GM08714 (cell line): ENCODE measurements around the gene RBM47.
"Not testable (repeated sequence)": the region's sequence is repeated elsewhere in the genome, so short reads cannot be mapped to it uniquely, and the experiment has no call there.

Source experiments
- H3K4me3 ChIP-seq: fragments of 200-500 bp; sonication (Bioruptor generic); 2 replicates; pipeline ENCODE4 v1.5.1; 2014; ENCODE audit warnings: mild to moderate bottlenecking, low read length, inconsistent platforms
- ZNF274 ChIP-seq: IDR thresholded peaks from 2 replicates; pipeline ENCODE4 v1.6.1; 2012; ENCODE audit warnings: mild to moderate bottlenecking, low read depth, low read length

RBM47 gene

DNA sequence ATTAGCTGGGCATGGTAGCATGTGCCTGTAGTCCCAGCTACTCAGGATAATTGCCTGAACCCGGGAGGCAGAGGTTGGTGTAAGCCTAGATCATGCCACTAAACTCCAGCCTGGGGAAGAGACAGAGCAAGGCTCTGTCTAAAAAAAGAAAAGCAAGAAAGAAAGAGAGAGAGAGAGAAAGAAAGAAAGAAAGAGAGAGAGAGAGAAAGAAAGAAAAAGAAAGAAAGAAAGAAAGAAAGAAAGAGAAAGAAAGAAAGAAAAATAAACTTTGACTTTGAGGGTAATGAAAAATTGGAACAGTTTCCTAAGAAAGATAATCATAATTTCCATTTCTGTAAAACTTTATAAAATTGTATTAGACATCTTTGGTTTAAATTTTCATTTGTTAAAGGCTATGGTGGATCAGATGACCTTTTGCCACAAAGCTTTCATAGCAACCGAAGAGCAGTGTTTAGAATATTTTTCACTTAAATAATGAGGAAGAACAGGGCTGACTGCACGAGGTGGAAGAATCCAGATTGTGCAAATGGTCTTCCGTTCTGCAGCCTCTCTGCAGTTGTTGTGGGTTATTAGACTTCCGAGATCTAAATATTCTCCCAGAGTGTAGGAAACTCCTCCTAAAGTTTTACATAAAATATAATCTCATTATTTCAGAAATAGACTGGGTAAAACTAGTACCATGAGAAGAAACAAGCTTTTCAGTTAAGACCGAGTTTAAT, 55.9 kb downstream of the RBM47 start:
- no peak overlapping the region; the same call in 1 of the 2 replicates for H3K4me3 ChIP-seq
- TF ChIP-seq ZNF274, result no peak

DNA sequence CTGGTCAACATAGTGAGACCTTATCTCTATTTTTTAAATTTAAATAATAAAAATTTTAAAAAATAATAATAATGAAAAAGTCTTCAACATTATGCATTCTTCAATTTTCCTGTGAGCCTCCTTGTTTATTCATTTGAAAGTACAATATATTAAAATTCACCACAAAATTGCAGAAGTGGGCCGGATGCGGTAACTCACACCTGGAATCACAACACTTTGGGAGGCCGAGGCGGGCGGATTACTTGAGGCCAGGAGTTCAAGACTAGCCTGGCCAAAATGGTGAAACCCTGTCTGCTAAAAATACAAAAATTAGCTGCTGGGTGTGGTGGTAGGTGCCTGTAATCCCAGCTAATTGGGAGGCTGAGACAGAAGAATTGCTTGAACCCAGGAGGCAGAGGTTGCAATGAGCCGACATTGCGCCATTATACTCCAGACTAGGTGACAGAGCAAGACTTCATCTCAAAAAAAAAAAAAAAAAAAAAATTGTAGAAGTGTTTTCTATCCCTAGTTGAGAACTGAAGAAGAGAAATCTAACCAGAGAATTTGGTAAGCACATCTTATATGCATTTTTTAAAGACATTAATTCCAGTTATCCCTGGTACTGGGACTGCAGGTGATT, 56.9 kb downstream of the RBM47 start:
- no peak for TF ChIP-seq ZNF274
- no peak overlapping the region for H3K4me3 ChIP-seq

DNA sequence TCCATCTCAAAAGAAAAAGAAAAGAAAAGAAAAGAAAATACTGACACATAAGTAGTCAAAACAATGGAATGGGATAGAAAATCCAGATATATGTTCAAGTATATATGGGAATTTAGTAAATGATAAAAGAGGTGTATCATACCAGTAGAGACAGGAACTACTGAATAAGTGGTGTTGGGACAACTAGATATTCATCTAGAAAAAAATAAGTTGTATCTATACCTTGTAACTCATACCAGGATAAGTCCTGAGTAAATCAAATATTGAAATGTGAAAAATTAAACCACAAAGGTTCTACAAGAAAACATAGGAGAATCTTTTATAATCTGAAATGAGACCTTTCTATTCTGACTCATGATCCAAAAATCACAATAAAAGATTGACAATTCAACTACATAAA, 58.5 kb downstream of the RBM47 start:
- no peak for TF ChIP-seq ZNF274
- H3K4me3 ChIP-seq, result no peak overlapping the region

DNA sequence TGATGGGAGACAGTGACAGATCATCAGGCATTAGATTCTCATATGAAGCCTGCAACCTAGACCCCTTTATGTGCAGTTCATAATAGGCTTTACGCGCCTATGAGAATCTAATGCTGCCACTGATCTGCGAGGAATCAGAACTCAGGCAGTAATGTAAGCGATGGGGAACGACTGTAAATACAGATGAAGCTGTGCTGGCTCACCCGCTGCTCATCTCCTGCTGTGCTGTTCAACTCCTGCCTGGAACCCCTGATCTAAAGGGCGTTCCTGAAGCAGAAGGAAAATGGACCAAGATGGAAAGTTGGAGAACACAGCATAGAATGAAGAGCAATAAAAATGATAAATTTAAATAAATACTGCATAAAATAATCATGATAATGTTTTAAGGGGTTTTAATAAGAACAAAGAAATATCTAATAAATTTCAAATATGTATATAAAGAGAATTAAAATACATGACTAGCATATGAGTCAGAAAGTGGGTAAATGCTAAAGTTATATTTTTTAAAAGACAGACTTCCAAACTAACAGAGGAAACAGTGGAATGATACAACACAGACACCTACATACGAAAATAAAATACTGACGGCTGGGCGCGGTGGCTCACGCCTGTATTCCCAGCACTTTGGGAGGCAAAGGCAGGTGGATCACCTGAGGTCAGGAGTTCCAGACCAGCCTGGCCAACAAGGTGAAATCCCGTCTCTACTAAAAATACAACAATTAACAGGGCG, 59.2 kb downstream of the RBM47 start:
- no peak for TF ChIP-seq ZNF274
- no peak overlapping the region for H3K4me3 ChIP-seq

DNA sequence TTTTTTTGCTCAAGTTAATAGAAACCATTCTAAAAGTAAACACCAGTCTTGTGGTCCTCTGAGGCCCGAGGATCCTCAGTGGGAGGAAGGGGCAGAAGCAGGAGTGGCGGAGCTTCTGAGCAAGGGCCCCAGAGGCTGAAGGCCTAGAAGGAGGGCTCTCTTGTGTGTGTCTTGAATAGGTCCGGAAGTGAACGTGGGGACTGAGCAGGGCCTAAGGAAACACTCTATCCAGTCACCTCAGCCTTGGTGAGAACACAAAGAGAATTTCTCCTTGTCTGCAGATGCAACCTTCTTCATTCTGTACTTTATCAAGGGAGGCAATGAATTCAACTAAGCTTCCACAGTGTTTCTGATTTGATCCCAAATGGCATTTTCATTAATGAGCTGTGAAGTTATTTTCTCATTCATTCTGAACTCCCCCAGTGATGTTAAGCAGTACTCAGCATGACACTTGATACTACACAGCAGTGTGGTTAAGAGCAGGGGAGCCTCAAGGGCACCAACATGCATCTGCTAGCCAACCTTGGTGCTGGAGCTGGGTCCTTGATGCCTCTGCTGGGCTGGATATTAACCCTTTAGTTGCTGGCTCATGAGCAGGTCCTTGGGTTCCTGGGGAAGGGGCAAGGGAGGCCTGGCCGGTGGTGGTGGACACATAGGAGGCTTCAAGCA, 64.7 kb downstream of the RBM47 start:
- TF ChIP-seq ZNF274, result no peak

DNA sequence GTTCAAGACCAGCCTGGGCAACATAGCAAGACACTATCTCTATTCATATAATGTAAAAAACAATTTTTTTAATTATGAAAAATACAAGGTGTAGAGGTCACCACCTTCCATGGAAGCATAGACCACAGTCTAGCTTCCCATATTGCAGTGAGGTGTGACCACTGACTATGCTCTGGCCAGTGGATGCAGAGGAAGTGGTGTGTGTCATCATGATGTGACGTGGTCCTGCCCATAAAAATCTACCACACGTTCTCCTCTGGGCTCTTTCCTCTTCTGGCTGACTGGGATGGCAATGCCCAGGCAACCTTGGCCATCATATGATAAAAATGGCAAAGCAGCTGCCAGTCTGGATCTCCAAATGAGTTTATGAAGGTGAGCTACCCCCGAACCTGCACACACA, 65.7 kb downstream of the RBM47 start:
- no peak overlapping the region for H3K4me3 ChIP-seq
- TF ChIP-seq ZNF274, result no peak

More for the DNA sequence above, 64.7 kb downstream of the RBM47 start:
- no peak overlapping the region for H3K4me3 ChIP-seq

DNA sequence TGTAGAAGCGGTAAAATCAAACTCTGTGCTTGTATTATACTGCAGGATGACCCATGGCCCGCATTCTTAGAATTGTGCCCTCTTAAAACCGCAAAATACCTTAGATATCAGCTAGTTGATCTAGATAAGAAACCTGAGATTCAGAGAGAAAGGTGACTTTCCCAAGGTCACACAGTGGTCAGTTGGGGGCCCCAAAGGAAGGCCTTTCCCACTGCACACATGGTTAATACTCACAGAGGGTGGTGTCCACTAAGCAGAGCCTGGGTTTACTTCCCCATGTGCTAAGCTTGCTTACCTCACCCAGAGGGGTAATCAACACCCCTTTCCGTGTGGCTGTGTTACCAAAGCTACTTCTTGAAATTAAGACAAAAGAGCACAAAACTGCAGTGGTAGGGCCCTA, 66.3 kb downstream of the RBM47 start:
- no peak overlapping the region for H3K4me3 ChIP-seq
- TF ChIP-seq ZNF274, result no peak

DNA sequence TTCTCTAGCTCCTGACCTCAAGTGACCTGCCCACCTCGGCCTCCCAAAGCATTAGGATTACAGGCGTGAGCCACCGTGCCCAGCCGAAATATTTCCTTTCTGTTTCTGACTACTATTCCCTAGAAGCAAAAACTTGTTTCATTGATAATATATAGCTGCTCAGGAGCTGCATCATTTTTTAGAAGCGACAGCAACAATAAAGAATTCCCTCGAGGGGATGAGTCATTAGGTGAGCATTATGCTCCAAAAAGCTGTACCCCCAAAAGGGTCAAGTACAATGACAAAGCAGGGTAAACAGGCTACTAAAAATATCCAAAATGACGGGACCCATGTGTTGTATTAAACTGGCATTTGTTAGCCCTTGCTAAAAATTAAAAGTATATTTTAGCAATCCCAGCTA, 67.0 kb downstream of the RBM47 start:
- no peak for TF ChIP-seq ZNF274

DNA sequence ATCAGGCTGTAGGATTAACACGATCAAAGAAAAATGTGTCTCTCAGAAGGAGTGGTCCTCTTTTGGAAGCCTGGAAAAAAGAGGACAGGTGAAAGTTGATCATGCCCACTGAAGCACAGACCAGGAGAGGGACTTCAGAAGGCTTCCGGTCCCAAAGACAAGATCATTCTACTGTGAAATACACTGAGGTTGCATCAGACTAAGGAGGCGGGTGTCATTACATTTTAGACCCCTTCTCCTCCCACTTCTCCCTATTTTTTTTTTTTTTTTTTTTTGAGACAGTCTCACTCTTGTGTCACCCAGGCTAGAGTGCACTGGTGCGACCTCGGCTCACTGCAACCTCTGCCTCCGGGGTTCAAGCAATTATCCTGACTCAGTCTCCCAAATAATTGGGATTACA, 67.5 kb downstream of the RBM47 start:
- no peak for TF ChIP-seq ZNF274
- H3K4me3 ChIP-seq, result no peak overlapping the region

More for the DNA sequence above, 67.0 kb downstream of the RBM47 start:
- H3K4me3 ChIP-seq, result no peak overlapping the region

DNA sequence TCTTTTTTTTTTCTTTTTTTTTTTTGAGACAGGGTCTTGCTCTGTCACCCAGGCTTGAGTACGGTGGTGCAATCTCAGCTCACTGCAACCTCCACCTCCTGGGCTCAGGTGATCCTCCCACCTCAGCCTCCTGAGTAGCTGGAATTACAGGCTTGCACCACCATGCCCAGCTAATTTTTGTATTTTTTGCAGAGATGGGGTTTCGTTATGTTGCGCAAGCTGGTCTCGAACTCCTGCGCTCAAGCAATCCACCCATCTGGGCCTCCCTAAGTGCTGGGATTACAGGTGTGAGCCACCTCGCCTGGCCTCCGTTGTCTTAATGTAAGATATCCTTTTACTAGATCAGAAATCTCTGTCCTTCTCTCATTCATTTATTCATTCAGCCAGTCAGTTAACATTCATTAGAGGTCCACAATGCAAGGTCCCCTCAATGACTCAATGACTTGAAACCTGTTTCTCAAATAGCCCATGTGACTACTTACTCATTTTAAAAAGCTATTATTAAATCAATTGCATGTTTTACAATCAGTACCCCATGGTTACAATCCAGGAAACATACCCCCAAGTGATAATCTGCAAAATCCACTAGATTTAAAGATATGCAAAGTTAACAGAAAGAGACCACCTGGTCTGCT, 68.0 kb downstream of the RBM47 start:
- not testable (repeated sequence) for H3K4me3 ChIP-seq

DNA sequence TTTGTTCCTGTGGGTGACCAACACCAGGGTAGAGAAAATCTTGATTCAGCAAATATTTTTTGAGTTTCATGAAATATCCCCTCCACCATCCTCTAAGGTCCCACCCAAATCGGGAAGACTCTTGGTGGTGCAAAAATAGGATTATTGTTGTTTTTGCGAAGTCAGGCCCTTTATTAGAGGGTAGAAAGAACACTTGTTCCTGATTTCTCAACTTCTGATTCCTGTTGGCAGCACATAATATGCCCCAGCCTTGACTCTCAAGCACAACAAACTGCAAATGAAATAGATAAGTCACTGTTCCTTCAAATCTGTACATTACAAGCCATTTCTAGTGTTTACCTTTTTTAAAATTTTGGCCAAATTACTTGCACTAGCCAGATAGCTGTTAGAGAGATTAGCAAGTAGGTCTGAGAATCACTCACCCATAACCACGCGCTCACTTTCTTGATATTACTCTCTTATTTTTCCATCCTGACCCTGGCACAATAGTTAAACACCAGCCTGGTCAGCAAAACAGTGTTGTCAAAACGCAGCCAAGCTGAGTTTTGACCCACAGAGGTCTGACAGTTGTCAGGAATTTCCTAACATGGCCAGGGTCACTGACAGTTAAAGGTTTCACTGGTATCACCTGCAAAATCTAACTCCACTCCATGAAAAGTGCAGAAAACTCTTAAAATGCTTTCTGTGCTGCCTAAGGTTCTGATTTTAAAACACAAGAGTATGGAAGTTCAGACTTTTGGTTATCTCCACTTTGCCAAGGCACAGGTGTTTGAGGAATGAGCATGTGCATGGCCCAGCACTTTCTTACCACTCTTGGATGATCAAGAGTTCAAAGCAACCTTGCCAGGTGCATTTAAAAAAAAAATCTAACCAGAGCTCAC, 69.8 kb downstream of the RBM47 start:
- no peak for TF ChIP-seq ZNF274
- H3K4me3 ChIP-seq, result no peak overlapping the region; the same call in 1 of the 2 replicates

DNA sequence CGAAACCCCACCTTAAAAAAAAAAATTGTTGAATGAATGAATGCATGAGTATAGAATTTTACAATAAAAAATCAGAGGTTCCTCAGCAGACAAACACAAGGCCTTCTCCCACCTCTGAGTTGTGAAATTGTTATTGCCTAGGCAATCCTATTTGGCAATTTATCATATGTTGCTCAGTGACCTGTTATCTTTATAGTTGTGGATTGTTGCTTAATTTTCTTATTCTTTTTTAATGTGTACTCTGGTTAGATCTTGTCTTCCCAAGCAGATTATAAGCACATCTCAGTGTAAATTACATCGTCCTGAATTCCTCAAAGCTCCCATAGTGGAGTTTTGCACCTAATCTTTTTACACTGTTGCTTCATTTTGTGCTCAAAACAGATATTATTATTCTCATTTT, 71.9 kb downstream of the RBM47 start:
- no peak for TF ChIP-seq ZNF274
- no peak overlapping the region for H3K4me3 ChIP-seq

DNA sequence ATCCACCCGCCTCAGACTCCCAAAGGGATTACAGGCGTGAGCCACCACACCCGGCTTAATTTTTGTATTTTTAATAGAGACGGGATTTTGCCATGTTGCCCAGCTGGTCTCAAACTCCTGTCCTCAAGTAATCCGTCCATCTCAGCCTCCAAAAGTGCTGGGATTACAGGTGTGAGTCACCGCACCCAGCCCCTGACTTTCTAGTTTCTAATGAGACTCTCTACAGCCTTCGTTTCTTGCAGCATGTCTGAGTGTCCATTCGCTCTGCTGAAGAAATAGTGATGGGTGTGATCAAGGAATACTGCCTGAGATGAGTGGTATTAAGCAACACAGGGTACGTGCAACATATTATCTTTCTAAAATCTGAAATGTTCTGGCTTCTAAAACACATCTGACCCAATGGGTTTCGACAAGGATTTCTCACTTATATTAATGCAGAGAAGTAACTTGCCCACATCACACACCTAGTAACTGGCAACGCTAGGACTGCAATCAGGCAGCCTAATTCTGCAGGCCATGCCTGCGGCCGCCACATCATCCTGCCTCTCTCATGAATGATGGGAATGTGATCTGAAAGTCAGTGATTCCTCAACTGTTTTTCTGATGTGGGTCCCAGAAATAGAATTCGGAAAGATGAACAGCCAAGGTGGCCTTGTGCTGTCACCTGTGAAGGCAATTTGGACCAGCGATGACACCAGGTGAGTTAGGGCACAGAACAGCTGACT, 74.3 kb downstream of the RBM47 start:
- no peak for TF ChIP-seq ZNF274
- H3K4me3 ChIP-seq, result no peak overlapping the region

DNA sequence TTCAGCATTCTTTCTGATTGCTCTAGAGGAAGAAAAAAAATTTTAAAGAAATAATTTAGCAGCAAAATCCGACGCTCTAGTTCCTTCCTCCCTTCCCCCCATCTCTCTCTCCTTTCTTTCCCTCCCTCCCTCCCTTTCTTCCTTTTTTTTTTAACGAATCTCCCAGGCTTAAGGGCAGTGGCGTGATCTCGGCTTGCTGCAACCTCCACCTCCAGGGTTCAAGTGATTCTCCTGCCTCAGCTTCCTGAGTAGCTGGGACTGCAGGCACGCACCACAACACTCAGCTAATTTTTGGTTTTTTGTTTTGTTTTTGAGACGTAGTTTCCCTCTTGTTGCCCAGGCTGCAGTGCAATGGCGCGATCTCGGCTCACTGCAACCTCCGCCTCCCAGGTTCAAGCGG, 75.0 kb downstream of the RBM47 start:
- not testable (repeated sequence) for H3K4me3 ChIP-seq
